Epithelial cell of proximal tubule (primary cell): ENCODE results near the gene ANKRD23. TPM values are rescaled to one million over a fixed set of nuclear protein-coding genes. Genes with fewer than 3 reads are reported as not detected.

Experiments
- DNase-seq: peaks from one replicate; pipeline ENCODE4 v3.0.0-alpha.2; 2011; ENCODE audit warnings: low read depth
- H3K4me3 ChIP-seq: 2 replicates; pipeline ENCODE4 v1.5.1; 2011; ENCODE audit warnings: low read depth, mild to moderate bottlenecking, low read length
- CTCF ChIP-seq: conservative IDR thresholded peaks from 2 replicates; pipeline ENCODE4 v1.5.1; 2012; ENCODE audit warnings: low read depth, mild to moderate bottlenecking, low read length
- total RNA-seq: library from RNA; depleted of rRNA; stranded (reverse); fragments of >200 nt; gene quantifications from 2 replicates; pipeline ENCODE4 v1.2.3, GENCODE V29; 2015

ANKRD23 gene
- total RNA-seq, 1 donor from 2014 or later = 1.1 TPM

- TF ChIP-seq CTCF = no peak
- peak overlapping the region; percentile 59 for H3K4me3 ChIP-seq
These were observed 25.9 kb downstream of the ANKRD23 start for GRCh38 chr2:96817882-96818281.

GRCh38 chr2:96816836-96817702, 26.8 kb downstream of the ANKRD23 start:
- H3K4me3 ChIP-seq = peak overlapping the region; percentile 59
- DNase-seq = no peak
- TF ChIP-seq CTCF = no peak

More at GRCh38 chr2:96817882-96818281, 25.9 kb downstream of the ANKRD23 start:
- DNase-seq = no peak

- peak; percentile 45 for TF ChIP-seq CTCF
- no peak for DNase-seq
- H3K4me3 ChIP-seq = peak within 1 kb of the TSS; percentile 68
These were observed 27.5 kb downstream of the ANKRD23 start, which contains the start of gene CNNM3 for GRCh38 chr2:96816127-96816835. CNNM3 (plus strand) TSS chr2:96816268; CDS start chr2:96816278, 10 bp downstream.

GRCh38 chr2:96815326-96816126, 28.3 kb downstream of the ANKRD23 start:
- no peak for DNase-seq
- TF ChIP-seq CTCF = no peak
- H3K4me3 ChIP-seq = peak overlapping the region; percentile 68

- TF ChIP-seq CTCF = no peak
- no peak overlapping the region for H3K4me3 ChIP-seq
- no peak for DNase-seq
These were observed 30.2 kb downstream of the ANKRD23 start for GRCh38 chr2:96813656-96814055.

- TF ChIP-seq CTCF = no peak
- no peak for DNase-seq
- no peak overlapping the region for H3K4me3 ChIP-seq
These were observed 31.9 kb downstream of the ANKRD23 start for GRCh38 chr2:96811917-96812316.
